WTC11 (cell line): Measurements from ENCODE around the gene ZNF710.

Experiments used
- ATF3 ChIP-seq: sonication (generic); formaldehyde crosslinking; conservative IDR thresholded peaks from 2 replicates; pipeline ENCODE4 v1.8.1; 2022; ENCODE audit warnings: mild to moderate bottlenecking, missing genetic modification reagents
- CTCF ChIP-seq: fragments of 200-600 bp; IDR thresholded peaks from 2 replicates; pipeline ENCODE4 v1.8.0; 2022; ENCODE audit warnings: antibody characterized with exemption
- NR2C2 ChIP-seq: sonication (generic); formaldehyde crosslinking; IDR thresholded peaks from 2 replicates; pipeline ENCODE4 v1.8.0; 2022; ENCODE audit warnings: mild to moderate bottlenecking, missing genetic modification reagents
- STAT6 ChIP-seq: sonication (generic); formaldehyde crosslinking; conservative IDR thresholded peaks from 2 replicates; pipeline ENCODE4 v1.8.1; 2023; ENCODE audit warnings: mild to moderate bottlenecking, low read depth, missing genetic modification reagents, moderate library complexity
- USF2 ChIP-seq: sonication (generic); formaldehyde crosslinking; IDR thresholded peaks from 2 replicates; pipeline ENCODE4 v1.8.1; 2023; ENCODE audit warnings: mild to moderate bottlenecking, missing genetic modification reagents, moderate library complexity
- ZNF512 ChIP-seq: sonication (generic); formaldehyde crosslinking; IDR thresholded peaks from 2 replicates; pipeline ENCODE4 v1.8.1; 2022; ENCODE audit warnings: missing genetic modification reagents, borderline replicate concordance

- TF ChIP-seq CTCF (no peak), NR2C2 (CRISPR knock-in tag) (no peak), USF2 (CRISPR knock-in tag) (no peak), STAT6 (no peak), ATF3 (CRISPR knock-in tag) (no peak), ZNF512 (CRISPR knock-in tag) (no peak)
Measured at GRCh38 chr15:89984421-89985010, 16.6 kb upstream of the ZNF710 start.
